ENCODE data around the gene CNDP2. TPM values are rescaled to one million over a fixed set of nuclear protein-coding genes. Genes with fewer than 3 reads are reported as not detected.

The CNDP2 gene
- total RNA-seq, 1 experiment from 2014 or later, result 40.5 TPM

DNA sequence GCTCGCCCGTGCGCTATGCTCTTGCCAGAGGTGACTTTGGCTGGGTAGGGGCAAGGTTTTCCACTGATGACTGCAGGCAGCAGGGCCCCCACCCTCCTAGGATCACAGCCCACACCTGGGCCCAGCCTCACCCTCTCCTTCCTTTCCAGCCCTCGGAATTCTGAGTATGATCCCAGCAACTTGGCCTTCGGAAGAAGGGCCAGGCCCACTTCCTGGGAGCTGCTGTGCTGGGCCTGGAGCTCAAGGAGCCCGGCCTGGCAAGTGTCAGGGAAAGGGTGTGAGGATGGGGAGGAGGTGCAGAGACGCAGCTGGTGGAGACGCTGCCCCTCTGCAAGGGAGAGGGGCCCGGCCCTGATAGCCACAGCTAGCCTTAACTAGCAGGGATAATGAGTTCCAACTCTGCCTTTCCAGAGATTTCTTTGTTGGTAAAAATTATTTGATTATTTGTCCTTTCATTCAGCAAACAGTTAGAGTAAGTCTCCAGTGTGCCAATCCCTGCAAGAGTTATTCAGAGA lies 36.4 kb downstream of the CNDP2 start:
- no peak overlapping the region for H3K27ac ChIP-seq
- H3K27me3 ChIP-seq (replicated peaks), result no peaks in the 10 kb centered on the region
- no peak for DNase-seq (ENCODE audit: low read depth in 1 of 2, low spot score in 2 of 2)
- no peaks in the 10 kb centered on the region for H3K4me1 ChIP-seq (replicated peaks)
- H3K36me3 ChIP-seq, result no peaks in the 10 kb centered on the region
- H3K4me3 ChIP-seq, result no peak overlapping the region
- H3K9me3 ChIP-seq (replicated peaks), result no peaks in the 10 kb centered on the region

DNA sequence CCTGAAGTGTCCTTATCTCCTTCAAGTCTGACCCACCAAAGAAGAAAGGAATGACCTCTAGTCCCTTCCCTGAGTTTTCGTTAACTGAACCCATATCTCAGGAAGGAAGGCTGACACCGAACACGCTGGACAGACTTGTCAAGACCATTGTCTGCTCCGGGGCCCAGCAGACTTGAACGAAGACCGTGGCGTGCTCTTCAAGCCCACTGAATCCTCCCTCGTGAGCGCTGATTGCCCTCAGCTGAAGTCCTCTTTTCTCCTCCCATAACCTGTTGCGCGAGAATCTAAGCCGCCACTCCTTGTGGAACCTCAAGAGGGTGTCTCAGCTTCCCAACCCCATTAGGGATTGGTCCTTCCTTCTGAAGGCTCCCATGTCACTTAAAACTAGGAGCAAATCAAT lies 37.5 kb downstream of the CNDP2 start:
- H3K27ac ChIP-seq, result no peak overlapping the region
- no peaks in the 10 kb centered on the region for H3K36me3 ChIP-seq
- H3K9me3 ChIP-seq (replicated peaks), result no peaks in the 10 kb centered on the region
- no peaks in the 10 kb centered on the region for H3K4me1 ChIP-seq (replicated peaks)
- no peaks in the 10 kb centered on the region for H3K27me3 ChIP-seq (replicated peaks)
- no peak for DNase-seq (ENCODE audit: low read depth in 1 of 2, low spot score in 2 of 2)
- H3K4me3 ChIP-seq, result no peak overlapping the region

DNA sequence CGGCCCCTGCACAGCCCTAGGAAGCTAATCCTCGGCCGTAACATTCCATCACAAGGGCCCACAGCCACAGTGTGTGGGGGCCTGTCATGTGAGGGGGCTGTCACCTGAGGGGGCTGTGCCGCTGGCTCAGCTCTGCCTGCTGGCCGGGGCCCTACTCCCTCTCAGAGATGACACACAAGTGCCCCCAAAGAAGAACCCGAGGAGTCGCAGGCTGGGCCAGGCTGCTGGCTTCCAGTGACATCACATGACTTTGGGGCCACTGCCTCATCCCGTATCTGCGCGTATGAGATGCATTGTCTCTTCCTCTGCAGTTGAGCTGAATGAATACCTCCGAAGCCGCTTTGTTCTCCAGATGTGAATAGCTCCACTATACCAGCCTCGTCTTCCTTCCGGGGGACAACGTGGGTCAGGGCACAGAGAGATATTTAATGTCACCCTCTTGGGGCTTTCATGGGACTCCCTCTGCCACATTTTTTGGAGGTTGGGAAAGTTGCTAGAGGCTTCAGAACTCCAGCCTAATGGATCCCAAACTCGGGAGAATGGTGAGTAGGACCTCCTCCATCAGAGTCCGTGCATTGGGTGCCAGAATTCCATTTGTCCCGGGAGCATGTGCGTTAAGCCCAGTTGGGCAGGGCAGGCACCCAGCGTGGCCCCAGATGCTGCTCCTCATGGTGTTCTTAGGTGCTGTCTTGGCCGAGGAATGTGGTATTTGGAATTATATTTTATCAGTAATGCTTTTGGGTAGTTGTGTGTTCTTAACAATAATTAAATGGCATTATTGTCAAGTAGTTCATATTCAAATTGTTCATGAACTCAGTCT lies 38.2 kb downstream of the CNDP2 start, which contains the start of gene CNDP1:
Gene CNDP1, plus strand, starts transcription at position 351 of the 820 bp plus-strand sequence. Its CDS starts 168 bp downstream, at position 519.
- Histone ChIP-seq H3K27ac (no peak within 1 kb of the TSS), H3K27me3 (replicated peaks) (no peaks in the 10 kb centered on the region), H3K4me1 (replicated peaks) (no peaks in the 10 kb centered on the region), H3K9me3 (replicated peaks) (no peaks in the 10 kb centered on the region), H3K36me3 (no peaks in the 10 kb centered on the region), H3K4me3 (no peak within 1 kb of the TSS)
- no peak for DNase-seq (ENCODE audit: low read depth in 1 of 2, low spot score in 2 of 2)

DNA sequence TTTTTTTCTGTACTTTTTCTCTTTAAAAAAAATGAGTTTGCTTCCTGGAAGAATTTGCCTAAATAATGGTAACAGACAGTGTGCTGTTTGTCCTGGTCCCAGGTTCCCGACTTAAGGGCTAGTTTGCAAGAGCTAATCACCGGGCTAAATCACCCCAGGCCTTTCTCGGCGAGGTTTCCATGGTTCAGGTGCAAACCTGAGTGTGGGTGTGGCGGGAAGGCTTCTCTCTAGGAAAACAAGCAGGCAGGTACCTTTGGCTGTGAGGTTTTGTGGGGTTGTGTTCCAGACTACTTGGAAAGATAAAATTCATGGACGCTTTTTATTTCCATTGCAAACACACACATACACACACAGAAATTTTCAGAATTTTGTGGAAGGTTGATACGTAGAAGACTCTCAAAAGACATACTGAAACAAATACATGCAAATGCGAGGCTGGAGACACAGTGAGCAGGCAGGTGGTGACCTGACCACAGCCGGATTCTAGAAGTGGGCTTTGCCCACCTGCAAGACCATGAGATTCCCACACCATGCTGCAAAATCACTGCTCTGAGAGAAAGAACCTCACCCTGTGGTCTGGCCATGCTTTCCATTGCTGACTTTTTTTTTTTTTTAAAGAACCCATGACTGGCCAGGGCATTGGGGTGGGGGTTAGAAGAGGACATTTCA lies 39.0 kb downstream of the CNDP2 start:
- H3K36me3 ChIP-seq, result no peaks in the 10 kb centered on the region
- H3K27me3 ChIP-seq (replicated peaks), result no peaks in the 10 kb centered on the region
- H3K4me1 ChIP-seq (replicated peaks), result no peaks in the 10 kb centered on the region
- no peaks in the 10 kb centered on the region for H3K9me3 ChIP-seq (replicated peaks)
- no peak overlapping the region for H3K4me3 ChIP-seq
- H3K27ac ChIP-seq, result no peak overlapping the region
- no peak for DNase-seq (ENCODE audit: low read depth in 1 of 2, low spot score in 2 of 2)

DNA sequence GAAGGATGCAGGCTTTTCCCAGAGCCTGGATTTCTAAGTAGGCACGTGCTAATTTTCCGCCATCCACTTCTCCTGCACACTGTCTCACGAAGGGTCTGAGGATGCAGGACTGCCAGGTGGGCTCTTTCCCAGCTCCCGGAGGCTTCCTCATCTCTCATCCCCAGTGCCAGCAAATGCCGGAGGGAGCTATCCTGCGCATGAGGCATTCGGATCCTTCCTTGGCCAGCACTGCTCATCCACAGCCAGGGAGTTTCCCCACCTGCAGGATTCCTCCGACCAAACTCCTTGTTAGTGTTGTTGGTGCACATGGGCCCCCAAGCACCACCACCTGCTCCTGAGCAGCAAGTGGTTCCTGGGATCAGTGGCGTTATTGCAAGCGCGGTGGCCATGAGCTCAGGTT lies 43.1 kb downstream of the CNDP2 start:
- Histone ChIP-seq H3K4me1 (replicated peaks) (peaks cover 15% of the 10 kb centered on the region), H3K36me3 (no peaks in the 10 kb centered on the region), H3K27me3 (replicated peaks) (no peaks in the 10 kb centered on the region), H3K9me3 (replicated peaks) (no peaks in the 10 kb centered on the region), H3K27ac (no peak overlapping the region), H3K4me3 (no peak overlapping the region)
- DNase-seq (ENCODE audit: low read depth in 1 of 2, low spot score in 2 of 2), result no peak

DNA sequence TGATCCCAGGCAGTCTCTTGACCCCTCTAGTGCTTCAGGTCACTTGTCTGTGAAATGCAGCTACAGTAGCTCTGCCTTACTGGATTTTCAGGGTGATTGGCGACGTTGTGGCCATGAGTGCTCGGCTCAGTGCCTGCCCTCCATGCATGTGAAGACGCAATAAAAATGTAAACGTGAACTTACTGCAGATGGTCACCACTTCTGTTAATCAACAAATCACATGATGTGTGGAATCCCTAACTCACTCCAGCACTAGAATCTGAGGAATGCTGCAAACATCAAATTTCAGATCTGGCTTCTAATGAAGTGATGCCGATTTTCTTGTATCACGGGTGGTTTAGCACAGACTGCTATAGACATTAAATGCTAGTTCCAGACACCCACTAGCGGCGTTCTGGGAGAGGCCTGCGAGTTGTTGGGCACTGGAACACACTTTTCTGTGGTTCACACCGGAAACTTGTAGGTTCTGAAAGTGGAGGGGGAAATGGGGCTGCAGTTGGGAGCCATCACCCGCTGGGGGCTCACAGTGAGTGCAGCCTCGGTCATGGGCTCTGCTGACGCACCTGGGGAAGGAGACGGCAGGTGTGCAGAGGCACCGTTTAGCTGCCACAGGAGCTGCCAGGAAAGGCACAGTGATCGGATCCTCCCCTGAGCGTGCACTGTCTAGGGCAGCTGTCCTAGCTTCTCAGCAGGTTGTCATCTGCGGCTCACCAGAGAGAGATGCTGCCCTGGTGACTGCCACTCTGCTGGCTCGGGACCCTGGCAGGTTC lies 44.7 kb downstream of the CNDP2 start:
- no peaks in the 10 kb centered on the region for H3K27me3 ChIP-seq (replicated peaks)
- H3K36me3 ChIP-seq, result no peaks in the 10 kb centered on the region
- no peaks in the 10 kb centered on the region for H3K9me3 ChIP-seq (replicated peaks)
- H3K4me3 ChIP-seq, result no peak overlapping the region
- H3K4me1 ChIP-seq (replicated peaks), result peaks cover 15% of the 10 kb centered on the region
- H3K27ac ChIP-seq, result no peak overlapping the region
- no peak for DNase-seq (ENCODE audit: low read depth in 1 of 2, low spot score in 2 of 2)

DNA sequence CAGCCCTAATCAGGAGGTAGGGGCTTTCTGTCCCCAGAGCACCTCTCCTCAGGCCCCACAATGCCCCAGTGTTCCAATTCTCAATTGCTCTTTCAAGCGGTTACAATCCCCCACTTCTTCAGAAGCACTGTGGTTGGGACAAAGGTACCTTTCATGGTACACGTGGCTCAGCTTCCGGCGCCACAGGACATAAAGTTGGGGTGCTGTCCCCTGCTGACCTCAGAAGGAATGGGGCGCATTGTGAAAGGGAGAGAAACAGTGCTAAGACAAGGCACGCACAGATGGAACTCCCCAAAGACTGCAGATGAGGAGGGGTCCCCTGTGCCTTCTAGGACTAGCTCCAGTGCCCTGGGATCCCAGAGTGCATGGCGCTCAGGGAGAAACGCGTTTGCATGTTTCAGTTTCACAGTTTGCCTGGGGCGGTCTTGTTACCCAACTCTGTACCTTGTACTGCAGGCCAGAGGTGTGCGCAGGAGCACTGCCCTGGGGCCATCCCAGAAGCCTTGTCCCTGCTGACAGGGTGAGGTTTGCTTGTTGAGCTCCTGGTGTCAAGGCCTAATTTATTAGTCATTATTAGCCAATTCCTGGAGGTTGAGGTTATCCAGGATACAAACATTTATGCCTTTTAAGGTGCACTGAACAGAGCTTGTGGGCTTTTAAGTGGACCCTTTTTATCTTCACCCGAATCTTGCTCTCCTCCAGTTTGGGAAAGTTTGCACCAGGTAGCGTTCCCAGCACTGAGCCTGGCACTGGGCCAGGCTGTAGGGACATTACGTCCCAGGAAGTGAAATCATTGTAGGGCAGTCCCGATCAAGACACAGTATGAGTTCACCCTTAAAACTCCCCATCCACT lies 45.8 kb downstream of the CNDP2 start:
- H3K4me1 ChIP-seq (replicated peaks), result peaks cover 26% of the 10 kb centered on the region
- H3K36me3 ChIP-seq, result no peaks in the 10 kb centered on the region
- no peaks in the 10 kb centered on the region for H3K9me3 ChIP-seq (replicated peaks)
- DNase-seq (ENCODE audit: low read depth in 1 of 2, low spot score in 2 of 2), result no peak
- H3K27ac ChIP-seq, result no peak overlapping the region
- no peaks in the 10 kb centered on the region for H3K27me3 ChIP-seq (replicated peaks)
- no peak overlapping the region for H3K4me3 ChIP-seq

DNA sequence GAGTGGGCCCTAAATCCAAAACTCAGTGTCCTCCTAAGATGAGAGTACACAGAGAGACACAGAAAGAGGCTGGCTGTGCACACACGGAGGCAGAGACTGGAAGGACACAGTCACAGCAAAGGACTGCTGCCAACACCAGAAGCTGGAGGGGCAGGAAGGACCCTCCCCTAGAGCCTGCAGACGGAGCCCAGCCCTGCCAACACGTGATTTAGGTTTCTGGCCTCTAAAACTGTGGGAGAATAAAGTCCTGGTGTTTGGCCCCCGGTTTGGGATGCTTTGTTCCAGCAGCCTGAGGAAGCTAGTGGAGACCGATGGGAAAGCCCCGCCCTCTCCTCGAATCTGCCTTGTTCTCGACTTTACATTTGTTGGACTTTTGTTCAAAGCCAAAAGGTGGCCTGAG lies 48.7 kb downstream of the CNDP2 start:
- Histone ChIP-seq H3K4me1 (replicated peaks) (peaks cover 35% of the 10 kb centered on the region), H3K27ac (no peak overlapping the region), H3K27me3 (replicated peaks) (no peaks in the 10 kb centered on the region), H3K36me3 (no peaks in the 10 kb centered on the region), H3K4me3 (no peak overlapping the region), H3K9me3 (replicated peaks) (0 out of 2 replicates have a peak, but pooled peaks cover 4% of the 10 kb centered on the region)
- no peak for DNase-seq (ENCODE audit: low read depth in 1 of 2, low spot score in 2 of 2)

DNA sequence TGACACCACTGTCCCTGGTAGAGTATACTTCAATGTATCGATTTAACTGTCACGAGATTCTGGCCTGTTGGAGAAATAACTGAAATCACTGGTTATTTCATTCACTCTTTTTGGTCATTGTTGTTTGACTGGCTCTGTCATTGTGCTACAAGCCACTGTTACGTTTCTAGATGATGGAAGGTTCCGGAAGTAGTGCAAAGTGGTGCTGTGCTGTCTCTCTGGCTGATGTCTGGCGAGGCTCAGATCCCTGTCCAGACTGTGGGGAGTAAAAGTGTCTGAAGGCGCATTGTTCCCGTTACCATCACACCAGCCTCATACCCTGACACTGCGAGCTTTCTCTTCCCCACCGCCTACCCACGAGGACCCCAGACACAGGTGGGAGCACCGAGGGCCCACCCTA lies 49.8 kb downstream of the CNDP2 start:
- no peak overlapping the region for H3K27ac ChIP-seq
- H3K27me3 ChIP-seq (replicated peaks), result no peaks in the 10 kb centered on the region
- 0 out of 2 replicates have a peak, but pooled peaks cover 5% of the 10 kb centered on the region for H3K9me3 ChIP-seq (replicated peaks)
- no peak overlapping the region for H3K4me3 ChIP-seq
- peaks cover 30% of the 10 kb centered on the region for H3K4me1 ChIP-seq (replicated peaks)
- no peak for DNase-seq (ENCODE audit: low read depth in 1 of 2, low spot score in 2 of 2)
- no peaks in the 10 kb centered on the region for H3K36me3 ChIP-seq

DNA sequence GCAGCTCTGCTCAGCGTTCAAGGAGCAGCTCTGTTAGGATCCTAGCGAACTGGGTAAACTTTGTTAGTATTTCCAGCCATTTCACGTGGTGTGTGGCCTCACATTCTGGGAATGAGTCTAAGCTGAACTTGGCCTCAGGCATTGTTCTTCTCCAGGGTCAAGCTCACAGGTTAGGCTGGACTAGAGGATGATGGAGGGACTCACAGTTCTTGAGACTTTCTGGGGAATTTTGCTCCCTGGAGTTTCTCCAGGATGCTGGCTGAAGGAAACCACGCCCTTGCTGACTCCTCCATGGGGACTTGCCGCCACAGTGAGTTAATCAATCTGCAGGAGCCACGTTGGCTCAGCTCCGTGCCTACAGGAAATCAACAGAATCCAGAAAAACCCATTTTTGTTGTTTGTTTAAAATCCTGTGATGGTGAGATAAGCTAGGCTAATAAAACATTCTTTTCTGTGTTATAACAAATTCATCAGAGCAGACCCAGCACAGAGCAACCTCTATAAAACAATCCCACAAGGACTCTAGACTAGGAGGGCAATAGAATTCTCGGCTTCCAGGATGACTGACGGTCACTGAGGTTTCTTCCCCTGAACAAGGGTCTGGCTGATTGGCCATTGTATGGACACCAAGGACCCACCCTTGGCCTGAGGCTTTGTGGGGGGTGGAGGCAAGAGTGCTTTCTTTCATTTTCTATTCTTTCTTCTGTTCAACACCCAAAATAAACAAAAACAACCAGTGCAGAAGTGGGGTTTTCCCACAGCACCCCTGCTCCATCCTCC lies 50.8 kb downstream of the CNDP2 start:
- Histone ChIP-seq H3K36me3 (no peaks in the 10 kb centered on the region), H3K27me3 (replicated peaks) (no peaks in the 10 kb centered on the region), H3K27ac (peak overlapping the region; percentile 36), H3K9me3 (replicated peaks) (0 out of 2 replicates have a peak, but pooled peaks cover 5% of the 10 kb centered on the region), H3K4me3 (no peak overlapping the region), H3K4me1 (replicated peaks) (peaks cover 21% of the 10 kb centered on the region)
- peak; percentile 69 to 77 for DNase-seq (ENCODE audit: low read depth in 1 of 2, low spot score in 2 of 2)

DNA sequence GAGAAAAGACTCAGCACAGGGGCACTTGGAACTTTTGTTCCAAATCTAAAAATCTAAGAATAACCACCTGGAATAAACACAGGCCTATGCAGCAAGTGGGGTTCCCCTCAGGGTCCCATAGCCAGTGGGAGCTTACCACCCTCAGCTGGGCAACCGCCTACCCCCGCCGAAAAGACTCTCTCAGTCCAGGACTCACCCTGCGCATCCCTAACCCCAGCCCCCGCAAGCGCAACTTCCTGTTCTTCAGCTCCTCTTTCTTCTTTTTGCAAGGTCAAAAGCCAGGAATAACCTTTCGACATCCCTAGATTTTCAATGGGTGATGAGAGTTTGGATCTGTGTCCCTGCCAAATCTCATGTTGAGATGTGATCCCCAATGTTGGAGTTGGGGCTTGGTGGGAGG lies 51.7 kb downstream of the CNDP2 start:
- Histone ChIP-seq H3K27me3 (replicated peaks) (no peaks in the 10 kb centered on the region), H3K9me3 (replicated peaks) (0 out of 2 replicates have a peak, but pooled peaks cover 5% of the 10 kb centered on the region), H3K36me3 (no peaks in the 10 kb centered on the region), H3K27ac (no peak overlapping the region), H3K4me1 (replicated peaks) (peaks cover 20% of the 10 kb centered on the region), H3K4me3 (no peak overlapping the region)
- DNase-seq (ENCODE audit: low read depth in 1 of 2, low spot score in 2 of 2), result no peak

DNA sequence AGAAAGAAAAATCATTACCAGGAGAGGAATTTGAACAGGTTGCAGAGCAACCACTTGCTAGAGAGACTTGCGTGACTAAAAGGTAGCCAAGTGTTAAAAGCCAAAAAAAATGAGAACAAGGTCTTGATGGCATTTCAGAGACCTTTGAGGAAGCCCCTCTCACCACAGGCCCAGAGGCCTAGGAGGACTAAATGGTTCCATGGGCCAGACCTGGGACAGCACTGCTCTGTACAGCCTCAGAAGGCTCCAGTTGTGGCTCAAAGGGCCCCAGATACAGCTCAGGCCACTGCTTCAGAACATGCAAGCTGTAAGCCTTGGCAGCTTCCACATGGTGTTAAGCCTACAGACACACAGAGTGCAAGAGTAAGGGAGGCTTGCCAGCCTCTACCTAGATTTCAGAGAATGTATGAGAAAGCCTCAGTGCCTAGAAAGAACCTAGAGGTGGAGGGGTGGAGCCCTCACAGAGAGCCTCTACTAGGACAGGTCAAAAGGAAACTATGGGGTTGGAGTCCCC lies 53.5 kb downstream of the CNDP2 start:
- DNase-seq (ENCODE audit: low read depth in 1 of 2, low spot score in 2 of 2), result no peak
- Histone ChIP-seq H3K27me3 (replicated peaks) (peaks cover 1% of the 10 kb centered on the region; the same call in 1 of the 2 replicates), H3K9me3 (replicated peaks) (0 out of 2 replicates have a peak, but pooled peaks cover 5% of the 10 kb centered on the region), H3K27ac (no peak overlapping the region), H3K4me3 (no peak overlapping the region), H3K36me3 (no peaks in the 10 kb centered on the region), H3K4me1 (replicated peaks) (peaks cover 20% of the 10 kb centered on the region)
